ENCODE measurements around the gene SMARCAD1.

DNA sequence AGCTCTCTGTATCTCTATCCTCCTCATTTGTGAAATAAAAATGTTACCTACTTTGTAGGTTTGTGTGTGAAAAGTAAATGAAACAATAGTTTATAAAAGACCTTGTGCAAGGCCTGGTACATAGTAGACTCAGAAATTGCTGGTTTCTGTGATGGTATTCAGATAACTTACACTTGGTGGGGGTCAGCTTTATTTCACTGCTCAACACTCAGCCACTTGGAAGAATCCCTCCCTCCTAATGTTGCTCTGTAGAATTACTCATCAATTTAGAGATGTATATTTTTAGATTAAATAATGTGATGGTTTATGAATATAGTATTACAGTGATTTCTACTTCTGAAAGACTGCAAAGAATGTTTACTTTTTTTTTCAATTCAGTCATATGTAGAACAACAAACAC, 32.7 kb downstream of the SMARCAD1 start:
- TF ChIP-seq ZNF23 (tag by site-specific recombination; IDR thresholded peaks at IDR 0.05; ENCODE audit: borderline replicate concordance) (no peak), CTCF (tag by site-specific recombination; IDR thresholded peaks at IDR 0.05) (no peak), ZNF548 (tag by site-specific recombination; IDR thresholded peaks at IDR 0.05) (no peak), ZNF324 (tag by site-specific recombination; IDR thresholded peaks at IDR 0.05) (no peak), ZSCAN16 (tag by site-specific recombination; IDR thresholded peaks at IDR 0.05) (no peak)
- TF ChIP-seq, protein P1, sequence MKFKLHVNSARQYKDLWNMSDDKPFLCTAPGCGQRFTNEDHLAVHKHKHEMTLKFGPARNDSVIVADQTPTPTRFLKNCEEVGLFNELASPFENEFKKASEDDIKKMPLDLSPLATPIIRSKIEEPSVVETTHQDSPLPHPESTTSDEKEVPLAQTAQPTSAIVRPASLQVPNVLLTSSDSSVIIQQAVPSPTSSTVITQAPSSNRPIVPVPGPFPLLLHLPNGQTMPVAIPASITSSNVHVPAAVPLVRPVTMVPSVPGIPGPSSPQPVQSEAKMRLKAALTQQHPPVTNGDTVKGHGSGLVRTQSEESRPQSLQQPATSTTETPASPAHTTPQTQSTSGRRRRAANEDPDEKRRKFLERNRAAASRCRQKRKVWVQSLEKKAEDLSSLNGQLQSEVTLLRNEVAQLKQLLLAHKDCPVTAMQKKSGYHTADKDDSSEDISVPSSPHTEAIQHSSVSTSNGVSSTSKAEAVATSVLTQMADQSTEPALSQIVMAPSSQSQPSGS (tag by site-specific recombination; IDR thresholded peaks at IDR 0.05; ENCODE audit: low read depth), result no peak
- TF ChIP-seq, protein P2, sequence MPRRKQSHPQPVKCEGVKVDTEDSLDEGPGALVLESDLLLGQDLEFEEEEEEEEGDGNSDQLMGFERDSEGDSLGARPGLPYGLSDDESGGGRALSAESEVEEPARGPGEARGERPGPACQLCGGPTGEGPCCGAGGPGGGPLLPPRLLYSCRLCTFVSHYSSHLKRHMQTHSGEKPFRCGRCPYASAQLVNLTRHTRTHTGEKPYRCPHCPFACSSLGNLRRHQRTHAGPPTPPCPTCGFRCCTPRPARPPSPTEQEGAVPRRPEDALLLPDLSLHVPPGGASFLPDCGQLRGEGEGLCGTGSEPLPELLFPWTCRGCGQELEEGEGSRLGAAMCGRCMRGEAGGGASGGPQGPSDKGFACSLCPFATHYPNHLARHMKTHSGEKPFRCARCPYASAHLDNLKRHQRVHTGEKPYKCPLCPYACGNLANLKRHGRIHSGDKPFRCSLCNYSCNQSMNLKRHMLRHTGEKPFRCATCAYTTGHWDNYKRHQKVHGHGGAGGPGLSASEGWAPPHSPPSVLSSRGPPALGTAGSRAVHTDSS (tag by site-specific recombination; IDR thresholded peaks at IDR 0.05), result no peak
- TF ChIP-seq, protein P3, sequence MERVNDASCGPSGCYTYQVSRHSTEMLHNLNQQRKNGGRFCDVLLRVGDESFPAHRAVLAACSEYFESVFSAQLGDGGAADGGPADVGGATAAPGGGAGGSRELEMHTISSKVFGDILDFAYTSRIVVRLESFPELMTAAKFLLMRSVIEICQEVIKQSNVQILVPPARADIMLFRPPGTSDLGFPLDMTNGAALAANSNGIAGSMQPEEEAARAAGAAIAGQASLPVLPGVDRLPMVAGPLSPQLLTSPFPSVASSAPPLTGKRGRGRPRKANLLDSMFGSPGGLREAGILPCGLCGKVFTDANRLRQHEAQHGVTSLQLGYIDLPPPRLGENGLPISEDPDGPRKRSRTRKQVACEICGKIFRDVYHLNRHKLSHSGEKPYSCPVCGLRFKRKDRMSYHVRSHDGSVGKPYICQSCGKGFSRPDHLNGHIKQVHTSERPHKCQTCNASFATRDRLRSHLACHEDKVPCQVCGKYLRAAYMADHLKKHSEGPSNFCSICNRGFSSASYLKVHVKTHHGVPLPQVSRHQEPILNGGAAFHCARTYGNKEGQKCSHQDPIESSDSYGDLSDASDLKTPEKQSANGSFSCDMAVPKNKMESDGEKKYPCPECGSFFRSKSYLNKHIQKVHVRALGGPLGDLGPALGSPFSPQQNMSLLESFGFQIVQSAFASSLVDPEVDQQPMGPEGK (tag by site-specific recombination; IDR thresholded peaks at IDR 0.05), result no peak
